PC-9 (cell line): ENCODE results near the gene RAB11B. TPM values are rescaled to one million over a fixed set of nuclear protein-coding genes. Genes with fewer than 3 reads are reported as not detected.

Experiments used
- BruUV-seq: library from RNA; stranded (reverse); fragments of 400-500 nt; replicated peaks from 2 replicates; lab custom pipeline; 2021; lab: Mats Ljungman, UMichigan
- CTCF ChIA-PET: fragments of 300-600 bp; sonication (Branson Sonifier 250); formaldehyde crosslinking; loops from one replicate; lab custom pipeline; 2022; ENCODE audit warnings: antibody characterized with exemption; lab: Charles Lee
- POLR2A ChIA-PET: fragments of 300-600 bp; sonication (Branson Sonifier 250); formaldehyde crosslinking; loops from one replicate; lab custom pipeline; 2022; ENCODE audit warnings: antibody characterized with exemption; ENCODE audit not compliant: unreplicated experiment; lab: Charles Lee
- DNase-seq, 2 experiments: peaks; one replicate each; pipeline versions ENCODE4 v3.0.0 to v3.0.0-alpha.2; 2015 to 2022; ENCODE audit warnings: mixed read lengths in 1 of 2
- H2AFZ ChIP-seq: fragments of 200-600 bp; sonication (generic); 2 replicates; pipeline ENCODE4 v1.8.1; 2017; ENCODE audit warnings: antibody characterized with exemption
- H3F3A ChIP-seq: fragments of 200-600 bp; sonication (generic); 2 replicates; pipeline ENCODE4 v1.8.1; 2017; ENCODE audit warnings: antibody characterized with exemption, mild to moderate bottlenecking, low read depth; ENCODE audit not compliant: insufficient read depth
- H3K27ac ChIP-seq: fragments of 200-600 bp; sonication (generic); 2 replicates; pipeline ENCODE4 v1.6.1; 2016; ENCODE audit warnings: mixed run types
- H3K27me3 ChIP-seq: fragments of 200-600 bp; sonication (generic); 2 replicates; pipeline ENCODE4 v1.6.1; 2016; ENCODE audit warnings: low read depth, mixed run types; ENCODE audit not compliant: insufficient read depth
- H3K36me3 ChIP-seq: fragments of 200-600 bp; sonication (generic); 2 replicates; pipeline ENCODE4 v1.6.1; 2016; ENCODE audit warnings: low read depth, mixed run types
- H3K4me1 ChIP-seq: fragments of 200-600 bp; sonication (generic); replicated peaks from 2 replicates; pipeline ENCODE4 v1.6.1; 2016; ENCODE audit warnings: mixed run types; ENCODE audit not compliant: insufficient read depth
- H3K4me2 ChIP-seq: fragments of 200-600 bp; sonication (generic); 2 replicates; pipeline ENCODE4 v1.6.1; 2017; ENCODE audit warnings: mixed run types
- H3K4me3 ChIP-seq: fragments of 200-600 bp; sonication (generic); 2 replicates; pipeline ENCODE4 v1.6.1; 2016; ENCODE audit warnings: mixed run types
- H3K79me2 ChIP-seq: fragments of 200-600 bp; sonication (generic); 2 replicates; pipeline ENCODE4 v1.6.1; 2017; ENCODE audit warnings: low read depth, mixed run types
- H3K9me2 ChIP-seq: fragments of 200-600 bp; sonication (generic); 2 replicates; pipeline ENCODE4 v1.8.1; 2017; ENCODE audit warnings: mild to moderate bottlenecking; ENCODE audit not compliant: insufficient read depth
- H3K9me3 ChIP-seq: fragments of 200-600 bp; sonication (generic); 2 replicates; pipeline ENCODE4 v1.8.1; 2016; ENCODE audit warnings: low read depth; ENCODE audit not compliant: insufficient read depth
- H4K20me1 ChIP-seq: fragments of 200-600 bp; sonication (generic); 2 replicates; pipeline ENCODE4 v1.8.1; 2017; ENCODE audit not compliant: insufficient read depth
- EZH2 ChIP-seq: fragments of 200-600 bp; sonication (generic); IDR thresholded peaks from 2 replicates; pipeline ENCODE4 v1.8.0; 2017; ENCODE audit warnings: antibody characterized with exemption, low read depth
- intact Hi-C: fragments of 100-400 bp; cut with micrococcal nuclease; formaldehyde crosslinking; loops from one replicate; pipeline ENCODE4 v1.10.0; 2022; ENCODE audit not compliant: unreplicated experiment
- total RNA-seq: library from RNA; stranded (reverse); gene quantifications from 2 replicates; pipeline ENCODE4 v1.2.3, GENCODE V29; 2021
- TF ChIP-seq, protein P1 (sequence below): fragments of 200-600 bp; sonication (generic); conservative IDR thresholded peaks from 2 replicates; pipeline ENCODE4 v1.6.1; 2017; ENCODE audit warnings: mixed run types, antibody characterized with exemption, mild to moderate bottlenecking, moderate library complexity

RAB11B gene
- total RNA-seq, 1 experiment from 2014 or later, result 126 TPM

GRCh38 chr19:8399681-8400188, 9.6 kb downstream of the RAB11B start:
- POLR2A ChIA-PET, result no interaction called here
- no peak for DNase-seq
- H4K20me1 ChIP-seq, result peaks cover 62% of the 10 kb centered on the region
- H3K9me2 ChIP-seq, result no peaks in the 10 kb centered on the region
- no peak overlapping the region for H3K4me2 ChIP-seq
- peaks cover 42% of the 10 kb centered on the region for H3K79me2 ChIP-seq
- CTCF ChIA-PET, result no interaction called here
- TF ChIP-seq, protein P1, sequence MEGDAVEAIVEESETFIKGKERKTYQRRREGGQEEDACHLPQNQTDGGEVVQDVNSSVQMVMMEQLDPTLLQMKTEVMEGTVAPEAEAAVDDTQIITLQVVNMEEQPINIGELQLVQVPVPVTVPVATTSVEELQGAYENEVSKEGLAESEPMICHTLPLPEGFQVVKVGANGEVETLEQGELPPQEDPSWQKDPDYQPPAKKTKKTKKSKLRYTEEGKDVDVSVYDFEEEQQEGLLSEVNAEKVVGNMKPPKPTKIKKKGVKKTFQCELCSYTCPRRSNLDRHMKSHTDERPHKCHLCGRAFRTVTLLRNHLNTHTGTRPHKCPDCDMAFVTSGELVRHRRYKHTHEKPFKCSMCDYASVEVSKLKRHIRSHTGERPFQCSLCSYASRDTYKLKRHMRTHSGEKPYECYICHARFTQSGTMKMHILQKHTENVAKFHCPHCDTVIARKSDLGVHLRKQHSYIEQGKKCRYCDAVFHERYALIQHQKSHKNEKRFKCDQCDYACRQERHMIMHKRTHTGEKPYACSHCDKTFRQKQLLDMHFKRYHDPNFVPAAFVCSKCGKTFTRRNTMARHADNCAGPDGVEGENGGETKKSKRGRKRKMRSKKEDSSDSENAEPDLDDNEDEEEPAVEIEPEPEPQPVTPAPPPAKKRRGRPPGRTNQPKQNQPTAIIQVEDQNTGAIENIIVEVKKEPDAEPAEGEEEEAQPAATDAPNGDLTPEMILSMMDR, result no peak
- no peak for TF ChIP-seq EZH2
- peaks cover 8% of the 10 kb centered on the region; the same call in 1 of the 2 replicates for H3K36me3 ChIP-seq
- intact Hi-C loops, result no loop called here
- no peak overlapping the region for H2AFZ ChIP-seq
- peaks cover 10% of the 10 kb centered on the region; the same call in 1 of the 2 replicates for H3F3A ChIP-seq
- H3K27me3 ChIP-seq, result no peaks in the 10 kb centered on the region
- H3K4me3 ChIP-seq, result no peak overlapping the region
- H3K9me3 ChIP-seq, result no peaks in the 10 kb centered on the region
- no peak overlapping the region for H3K27ac ChIP-seq
- H3K4me1 ChIP-seq, result peaks cover 8% of the 10 kb centered on the region
- no TSS peak for BruUV-seq

DNA sequence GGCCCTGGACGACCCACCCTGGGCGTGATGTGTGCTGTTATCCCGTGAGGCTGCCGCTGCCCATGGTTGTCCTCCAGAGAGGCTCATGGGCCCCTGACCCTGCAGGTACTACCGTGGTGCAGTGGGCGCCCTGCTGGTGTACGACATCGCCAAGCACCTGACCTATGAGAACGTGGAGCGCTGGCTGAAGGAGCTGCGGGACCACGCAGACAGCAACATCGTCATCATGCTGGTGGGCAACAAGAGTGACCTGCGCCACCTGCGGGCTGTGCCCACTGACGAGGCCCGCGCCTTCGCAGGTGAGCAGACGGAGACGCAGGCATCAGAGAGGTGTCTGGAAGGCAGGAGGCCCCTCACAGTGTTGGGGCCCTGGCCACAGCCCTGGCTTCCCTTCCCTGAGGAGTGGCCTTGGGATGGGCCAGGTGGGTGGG, 11.8 kb downstream of the RAB11B start:
- no TSS peak for BruUV-seq
- Histone ChIP-seq H3K4me2 (no peak overlapping the region), H3K4me1 (no peaks in the 10 kb centered on the region), H3K9me3 (no peaks in the 10 kb centered on the region), H3K79me2 (peaks cover 22% of the 10 kb centered on the region), H3K27ac (no peak overlapping the region), H3K9me2 (no peaks in the 10 kb centered on the region), H3K36me3 (peaks cover 8% of the 10 kb centered on the region; the same call in 1 of the 2 replicates), H2AFZ (no peak overlapping the region), H3K4me3 (no peak overlapping the region), H4K20me1 (peaks cover 48% of the 10 kb centered on the region), H3K27me3 (no peaks in the 10 kb centered on the region), H3F3A (peaks cover 17% of the 10 kb centered on the region; the same call in 1 of the 2 replicates)
- TF ChIP-seq, protein P1, result no peak
- TF ChIP-seq EZH2, result no peak
- POLR2A ChIA-PET, result no interaction called here
- CTCF ChIA-PET, result no interaction called here
- intact Hi-C loops, result no loop called here
- DNase-seq, result no peak

DNA sequence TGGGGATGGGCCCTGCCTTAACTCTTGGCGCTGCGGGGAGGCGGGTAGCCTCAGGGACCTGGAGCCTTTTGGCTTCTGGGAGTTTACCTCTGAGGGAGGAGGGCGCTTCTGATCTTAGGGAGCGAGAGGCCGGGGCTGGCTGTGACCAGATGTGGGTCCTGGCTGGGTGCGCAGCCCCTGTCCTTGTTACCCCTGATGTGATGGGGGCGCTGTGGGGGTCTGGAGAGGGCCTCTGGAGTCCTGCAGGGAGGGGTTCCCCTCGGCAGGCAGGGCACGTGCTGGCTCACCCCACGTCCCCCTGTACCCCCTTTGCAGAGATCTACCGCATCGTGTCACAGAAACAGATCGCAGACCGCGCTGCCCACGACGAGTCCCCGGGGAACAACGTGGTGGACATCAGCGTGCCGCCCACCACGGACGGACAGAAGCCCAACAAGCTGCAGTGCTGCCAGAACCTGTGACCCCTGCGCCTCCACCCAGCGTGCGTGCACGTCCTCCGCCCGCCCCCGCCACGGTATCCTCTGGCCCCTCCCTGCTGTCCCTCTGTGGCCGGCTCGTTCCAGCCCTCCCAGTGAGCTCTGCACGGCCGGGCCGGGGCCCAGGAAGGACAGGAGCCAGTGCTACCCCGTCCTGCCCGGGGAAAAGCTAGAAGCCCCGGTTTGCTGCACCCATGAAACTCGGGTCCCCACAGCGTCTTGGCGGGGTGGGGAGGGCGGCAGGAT, 13.1 kb downstream of the RAB11B start:
- Histone ChIP-seq H3F3A (peaks cover 22% of the 10 kb centered on the region; the same call in 1 of the 2 replicates), H3K27me3 (no peaks in the 10 kb centered on the region), H3K27ac (no peak overlapping the region), H3K4me1 (no peaks in the 10 kb centered on the region), H3K4me2 (no peak overlapping the region), H3K9me2 (no peaks in the 10 kb centered on the region), H3K4me3 (no peak overlapping the region), H4K20me1 (peaks cover 36% of the 10 kb centered on the region), H3K36me3 (peaks cover 8% of the 10 kb centered on the region; the same call in 1 of the 2 replicates), H3K9me3 (no peaks in the 10 kb centered on the region), H2AFZ (no peak overlapping the region), H3K79me2 (peaks cover 10% of the 10 kb centered on the region)
- ChIA-PET CTCF (no interaction called here), POLR2A (interaction anchor here (0.9 kb wide), 1 partner anchor 48 kb away, joined by 4 read pairs; no protein-coding TSS in a partner anchor)
- no peak for DNase-seq
- intact Hi-C loops, result no loop called here
- BruUV-seq, result no TSS peak
- TF ChIP-seq, protein P1, result no peak
- no peak for TF ChIP-seq EZH2
